ENCODE measurements around the gene MYO10. TPM values are rescaled to one million over a fixed set of nuclear protein-coding genes. Genes with fewer than 3 reads are reported as not detected.

The MYO10 gene
- total and polyA plus RNA-seq, 2 experiments from 2014 or later = 8.2 to 9.3 TPM

DNA sequence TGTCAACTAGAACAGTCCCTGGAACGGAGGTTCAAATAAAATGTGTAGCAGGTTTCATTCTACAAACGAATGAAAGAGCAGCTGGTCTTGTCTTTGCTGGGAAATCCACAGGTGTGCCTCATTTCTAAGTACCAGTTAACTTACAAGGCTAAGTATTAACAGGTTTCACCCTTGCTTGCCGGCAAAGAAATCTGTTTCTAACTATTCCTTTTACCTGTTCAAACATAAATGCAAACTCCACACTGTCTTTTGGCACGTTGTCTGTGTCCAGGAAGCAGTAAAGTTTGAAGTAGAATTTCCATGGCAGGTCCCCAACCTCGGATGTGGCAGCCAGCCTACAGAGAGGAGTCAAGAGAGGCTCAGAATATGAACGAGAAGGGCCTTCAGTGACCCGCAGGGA is 264.9 kb downstream of the MYO10 start:
- H3K27ac ChIP-seq = no peak overlapping the region
- no peak overlapping the region for H3K4me3 ChIP-seq
- H3K36me3 ChIP-seq = peaks cover 22% of the 10 kb centered on the region
- TF ChIP-seq, protein P1, sequence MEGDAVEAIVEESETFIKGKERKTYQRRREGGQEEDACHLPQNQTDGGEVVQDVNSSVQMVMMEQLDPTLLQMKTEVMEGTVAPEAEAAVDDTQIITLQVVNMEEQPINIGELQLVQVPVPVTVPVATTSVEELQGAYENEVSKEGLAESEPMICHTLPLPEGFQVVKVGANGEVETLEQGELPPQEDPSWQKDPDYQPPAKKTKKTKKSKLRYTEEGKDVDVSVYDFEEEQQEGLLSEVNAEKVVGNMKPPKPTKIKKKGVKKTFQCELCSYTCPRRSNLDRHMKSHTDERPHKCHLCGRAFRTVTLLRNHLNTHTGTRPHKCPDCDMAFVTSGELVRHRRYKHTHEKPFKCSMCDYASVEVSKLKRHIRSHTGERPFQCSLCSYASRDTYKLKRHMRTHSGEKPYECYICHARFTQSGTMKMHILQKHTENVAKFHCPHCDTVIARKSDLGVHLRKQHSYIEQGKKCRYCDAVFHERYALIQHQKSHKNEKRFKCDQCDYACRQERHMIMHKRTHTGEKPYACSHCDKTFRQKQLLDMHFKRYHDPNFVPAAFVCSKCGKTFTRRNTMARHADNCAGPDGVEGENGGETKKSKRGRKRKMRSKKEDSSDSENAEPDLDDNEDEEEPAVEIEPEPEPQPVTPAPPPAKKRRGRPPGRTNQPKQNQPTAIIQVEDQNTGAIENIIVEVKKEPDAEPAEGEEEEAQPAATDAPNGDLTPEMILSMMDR (IDR thresholded peaks at IDR 0.05; ENCODE audit: low read depth, low read length) = no peak
- DNase-seq (ENCODE audit: low read depth in 1 of 2, low spot score in 1 of 2) = no peak
- no peaks in the 10 kb centered on the region for H3K4me1 ChIP-seq (ENCODE audit: low read depth)
- no peaks in the 10 kb centered on the region for H3K9me3 ChIP-seq (ENCODE audit: low read depth)
- no peaks in the 10 kb centered on the region for H3K27me3 ChIP-seq

DNA sequence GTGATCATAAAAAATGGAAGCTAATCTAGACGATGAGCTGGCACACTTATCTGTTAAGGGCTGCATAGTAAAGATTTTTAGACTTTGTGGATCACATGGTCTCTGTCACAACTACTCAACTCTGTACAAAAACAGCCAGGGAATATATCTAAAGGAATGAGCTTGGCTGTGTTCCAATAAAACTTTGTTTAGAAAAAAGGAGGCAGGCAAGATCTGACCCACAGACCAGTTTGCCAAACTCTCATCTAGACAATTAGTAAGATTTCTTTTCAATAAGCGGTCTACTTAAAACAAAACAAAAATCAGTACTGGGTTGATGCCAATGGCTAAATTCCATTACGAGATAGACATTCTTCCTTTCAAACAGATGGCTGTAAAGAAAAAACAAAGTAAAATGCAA is 266.3 kb downstream of the MYO10 start:
- Histone ChIP-seq H3K4me3 (no peak overlapping the region), H3K27me3 (no peaks in the 10 kb centered on the region), H3K9me3 (ENCODE audit: low read depth) (no peaks in the 10 kb centered on the region), H3K27ac (no peak overlapping the region), H3K36me3 (peaks cover 9% of the 10 kb centered on the region), H3K4me1 (ENCODE audit: low read depth) (no peaks in the 10 kb centered on the region)
- DNase-seq (ENCODE audit: low read depth in 1 of 2, low spot score in 1 of 2) = peak in 1 of 2 donors; percentile 89
- TF ChIP-seq, protein P1 (IDR thresholded peaks at IDR 0.05; ENCODE audit: low read depth, low read length) = no peak

DNA sequence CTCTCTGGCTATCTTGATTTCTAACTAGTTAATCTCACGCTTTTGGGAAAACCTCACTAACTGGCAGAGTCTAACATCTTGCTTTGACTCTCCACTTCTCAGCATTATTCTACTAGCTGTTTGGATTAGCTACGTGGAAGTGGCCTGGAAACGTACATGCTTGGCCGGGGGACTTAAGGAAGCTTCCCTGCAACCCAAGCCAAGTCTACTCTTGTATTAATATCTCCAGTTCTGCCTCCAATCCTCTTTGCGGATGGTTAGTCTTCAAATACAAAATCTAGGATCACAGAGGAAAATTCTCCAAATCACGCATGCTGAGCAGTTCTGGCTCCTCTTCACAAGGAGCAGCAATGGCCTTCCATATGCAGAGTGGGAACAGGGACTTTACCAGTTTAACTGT is 267.5 kb downstream of the MYO10 start:
- H3K27me3 ChIP-seq = no peaks in the 10 kb centered on the region
- H3K4me1 ChIP-seq (ENCODE audit: low read depth) = no peaks in the 10 kb centered on the region
- no peak overlapping the region for H3K4me3 ChIP-seq
- peaks cover 8% of the 10 kb centered on the region for H3K36me3 ChIP-seq
- no peak overlapping the region for H3K27ac ChIP-seq
- DNase-seq (ENCODE audit: low read depth in 1 of 2, low spot score in 1 of 2) = no peak
- TF ChIP-seq, protein P1 (IDR thresholded peaks at IDR 0.05; ENCODE audit: low read depth, low read length) = no peak
- H3K9me3 ChIP-seq (ENCODE audit: low read depth) = no peaks in the 10 kb centered on the region

DNA sequence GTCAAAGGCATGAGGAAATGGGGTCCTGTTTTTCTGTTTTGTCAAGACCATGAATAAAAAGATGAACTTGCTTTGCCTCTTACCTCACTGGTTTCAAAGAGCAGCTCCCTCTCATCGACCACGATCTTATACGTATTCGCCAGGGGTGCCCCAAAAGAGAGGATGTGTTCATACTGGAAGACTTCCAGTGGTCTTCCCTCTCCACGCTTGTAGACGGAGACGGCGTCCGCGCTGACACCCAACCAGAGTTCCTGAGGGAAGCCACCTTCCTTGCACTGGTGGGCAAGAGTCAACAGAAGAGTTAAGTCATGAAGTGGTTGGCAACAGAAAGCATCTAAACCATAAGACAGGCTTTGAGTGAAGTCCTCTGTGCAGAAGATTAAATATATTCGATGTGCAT is 267.9 kb downstream of the MYO10 start:
- Histone ChIP-seq H3K27ac (no peak overlapping the region), H3K27me3 (no peaks in the 10 kb centered on the region), H3K4me1 (ENCODE audit: low read depth) (no peaks in the 10 kb centered on the region), H3K36me3 (peaks cover 8% of the 10 kb centered on the region), H3K9me3 (ENCODE audit: low read depth) (no peaks in the 10 kb centered on the region), H3K4me3 (no peak overlapping the region)
- no peak for DNase-seq (ENCODE audit: low read depth in 1 of 2, low spot score in 1 of 2)
- TF ChIP-seq, protein P1 (IDR thresholded peaks at IDR 0.05; ENCODE audit: low read depth, low read length) = no peak

DNA sequence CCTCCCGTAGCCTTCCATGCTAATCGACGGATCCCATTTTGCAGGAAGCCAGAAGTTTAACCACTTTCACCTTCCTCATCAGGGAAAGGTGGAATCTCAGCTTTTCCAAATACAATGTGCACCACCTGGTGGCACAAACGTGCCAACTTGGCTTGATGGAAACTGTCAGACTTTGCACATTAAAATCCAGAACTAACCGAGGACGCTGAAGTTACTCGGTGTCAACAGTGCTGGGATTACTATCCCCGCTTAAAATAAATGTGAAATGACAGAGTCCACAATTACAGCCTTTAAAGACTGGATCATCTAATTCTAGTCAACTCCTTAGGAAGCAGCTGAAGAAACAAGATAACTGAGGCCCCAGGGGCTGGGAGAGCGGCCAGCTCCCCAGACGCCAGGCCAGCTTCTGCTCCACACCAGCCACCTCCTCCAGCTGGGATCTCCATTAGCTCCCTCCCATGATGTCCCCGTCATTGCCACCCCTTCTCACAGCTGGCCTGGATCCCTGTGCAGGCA is 269.1 kb downstream of the MYO10 start:
- peaks cover 8% of the 10 kb centered on the region for H3K36me3 ChIP-seq
- DNase-seq (ENCODE audit: low read depth in 1 of 2, low spot score in 1 of 2) = peak; percentile 47 to 71
- no peaks in the 10 kb centered on the region for H3K27me3 ChIP-seq

More for the DNA sequence above, 269.1 kb downstream of the MYO10 start:
- Histone ChIP-seq H3K4me1 (ENCODE audit: low read depth) (no peaks in the 10 kb centered on the region), H3K4me3 (no peak overlapping the region), H3K9me3 (ENCODE audit: low read depth) (no peaks in the 10 kb centered on the region), H3K27ac (no peak overlapping the region)
- TF ChIP-seq, protein P1 (IDR thresholded peaks at IDR 0.05; ENCODE audit: low read depth, low read length) = peak; percentile 45

Data from cardiac muscle cell (in vitro differentiated cells and primary cell).